ENCODE measurements around the gene KIF1B. TPM values are rescaled to one million over a fixed set of nuclear protein-coding genes. Genes with fewer than 3 reads are reported as not detected.

Gene KIF1B
- total RNA-seq, 1 donor from 2014 or later: 38.0 TPM

- no peaks in the 10 kb centered on the region for H3K4me1 ChIP-seq
- no peaks in the 10 kb centered on the region for H3K27me3 ChIP-seq (ENCODE audit: low read depth)
- H3K9me3 ChIP-seq: no peaks in the 10 kb centered on the region
- no peak overlapping the region for H3K27ac ChIP-seq
- intact Hi-C loops (cut with DNase I): no loop called here
- DNase-seq (no peak), ATAC-seq (no peak)
- no peaks in the 10 kb centered on the region for H3K36me3 ChIP-seq
- TF ChIP-seq CTCF (IDR thresholded peaks at IDR 0.05): no peak
- no peak overlapping the region for H3K4me3 ChIP-seq
Measured at GRCh38 chr1:10188133-10188650, 22.2 kb upstream of the KIF1B start.

GRCh38 chr1:10189659-10190058 is 20.7 kb upstream of the KIF1B start:
- ATAC-seq (peak in 1 of 2 donors; percentile 55), DNase-seq (no peak)
- no peak for TF ChIP-seq CTCF (IDR thresholded peaks at IDR 0.05)
- Histone ChIP-seq H3K4me1 (no peaks in the 10 kb centered on the region), H3K27ac (no peak overlapping the region), H3K4me3 (no peak overlapping the region), H3K36me3 (no peaks in the 10 kb centered on the region), H3K9me3 (no peaks in the 10 kb centered on the region), H3K27me3 (ENCODE audit: low read depth) (no peaks in the 10 kb centered on the region)
- intact Hi-C loops (cut with DNase I): no loop called here

- Histone ChIP-seq H3K27ac (no peak overlapping the region), H3K4me1 (no peaks in the 10 kb centered on the region), H3K36me3 (no peaks in the 10 kb centered on the region), H3K9me3 (no peaks in the 10 kb centered on the region), H3K4me3 (no peak overlapping the region), H3K27me3 (ENCODE audit: low read depth) (no peaks in the 10 kb centered on the region)
- ATAC-seq: no peak
- TF ChIP-seq CTCF (IDR thresholded peaks at IDR 0.05): no peak
- no peak for DNase-seq
- intact Hi-C loops (cut with DNase I): no loop called here
Measured at GRCh38 chr1:10192263-10192662, 18.1 kb upstream of the KIF1B start.

- H3K36me3 ChIP-seq: no peaks in the 10 kb centered on the region
- no peak for TF ChIP-seq CTCF (IDR thresholded peaks at IDR 0.05)
- DNase-seq: no peak
- intact Hi-C loops (cut with DNase I): no loop called here
- H3K4me1 ChIP-seq: no peaks in the 10 kb centered on the region
- no peaks in the 10 kb centered on the region for H3K9me3 ChIP-seq
- no peaks in the 10 kb centered on the region for H3K27me3 ChIP-seq (ENCODE audit: low read depth)
- H3K4me3 ChIP-seq: no peak overlapping the region
- H3K27ac ChIP-seq: no peak overlapping the region
- ATAC-seq: no peak
Measured at GRCh38 chr1:10193288-10193687, 17.1 kb upstream of the KIF1B start.

- Histone ChIP-seq H3K27ac (no peak overlapping the region), H3K36me3 (no peaks in the 10 kb centered on the region), H3K9me3 (no peaks in the 10 kb centered on the region), H3K27me3 (ENCODE audit: low read depth) (no peaks in the 10 kb centered on the region), H3K4me1 (no peaks in the 10 kb centered on the region), H3K4me3 (no peak overlapping the region)
- ATAC-seq (no peak), DNase-seq (no peak)
- intact Hi-C loops (cut with DNase I): no loop called here
- TF ChIP-seq CTCF (IDR thresholded peaks at IDR 0.05): no peak
Measured at GRCh38 chr1:10195570-10195969, 14.8 kb upstream of the KIF1B start.

GRCh38 chr1:10196976-10197375 is 13.4 kb upstream of the KIF1B start:
- ATAC-seq: no peak
- intact Hi-C loops (cut with DNase I): no loop called here
- H3K9me3 ChIP-seq: no peaks in the 10 kb centered on the region
- no peak overlapping the region for H3K4me3 ChIP-seq
- no peaks in the 10 kb centered on the region for H3K27me3 ChIP-seq (ENCODE audit: low read depth)
- no peak for TF ChIP-seq CTCF (IDR thresholded peaks at IDR 0.05)
- H3K4me1 ChIP-seq: no peaks in the 10 kb centered on the region
- H3K36me3 ChIP-seq: no peaks in the 10 kb centered on the region
- H3K27ac ChIP-seq: no peak overlapping the region
- DNase-seq: no peak
